SJSA1 (cell line): ENCODE results near the gene ACAP2. TPM values are rescaled to one million over a fixed set of nuclear protein-coding genes. Genes with fewer than 3 reads are reported as not detected.
"Not testable (repeated sequence)": the region's sequence is repeated elsewhere in the genome, so short reads cannot be mapped to it uniquely, and the experiment has no call there.

Experiments
- DNase-seq, 2 experiments: peaks; one replicate each; pipeline ENCODE4 v3.0.0-alpha.2; 2015 to 2020; ENCODE audit warnings: low spot score in 2 of 2, low read depth in 1 of 2
- H3K27ac ChIP-seq: fragments of 250-450 bp; sonication (Bioruptor Pico); 2 replicates; pipeline ENCODE4 v1.5.1; 2020; ENCODE audit warnings: mild to moderate bottlenecking, moderate library complexity
- H3K27me3 ChIP-seq: fragments of 250-450 bp; sonication (Bioruptor Pico); replicated peaks from 2 replicates; pipeline ENCODE4 v1.5.1; 2020; ENCODE audit warnings: mild to moderate bottlenecking, moderate library complexity
- H3K36me3 ChIP-seq: fragments of 250-450 bp; sonication (Bioruptor Pico); 2 replicates; pipeline ENCODE4 v1.5.1; 2020; ENCODE audit warnings: mild to moderate bottlenecking
- H3K4me1 ChIP-seq: fragments of 250-450 bp; sonication (Bioruptor Pico); replicated peaks from 2 replicates; pipeline ENCODE4 v1.6.1; 2021; ENCODE audit warnings: mild to moderate bottlenecking
- H3K4me3 ChIP-seq: fragments of 250-450 bp; sonication (Bioruptor Pico); 2 replicates; pipeline ENCODE4 v1.5.1; 2020; ENCODE audit warnings: mild to moderate bottlenecking
- H3K9me3 ChIP-seq: fragments of 250-450 bp; sonication (Bioruptor Pico); replicated peaks from 2 replicates; pipeline ENCODE4 v1.5.1; 2020; ENCODE audit warnings: mild to moderate bottlenecking
- total RNA-seq: library from RNA; depleted of rRNA; stranded (reverse); fragments of >200 nt; shearing (Covaris generic); gene quantifications from 2 replicates; pipeline ENCODE4 v1.2.3, GENCODE V29; 2014

Gene ACAP2
- total RNA-seq, 1 experiment from 2014 or later, result 39.6 TPM

GRCh38 chr3:195423818-195424217 lies 19.0 kb downstream of the ACAP2 start:
- Histone ChIP-seq H3K9me3 (no peaks in the 10 kb centered on the region), H3K36me3 (no peaks in the 10 kb centered on the region), H3K4me1 (no peaks in the 10 kb centered on the region), H3K4me3 (no peak overlapping the region), H3K27ac (no peak overlapping the region), H3K27me3 (no peaks in the 10 kb centered on the region)
- DNase-seq, result no peak

- no peaks in the 10 kb centered on the region for H3K36me3 ChIP-seq
- H3K9me3 ChIP-seq, result no peaks in the 10 kb centered on the region
- H3K27me3 ChIP-seq, result no peaks in the 10 kb centered on the region
- no peak overlapping the region for H3K27ac ChIP-seq
- no peaks in the 10 kb centered on the region for H3K4me1 ChIP-seq
- no peak overlapping the region for H3K4me3 ChIP-seq
- DNase-seq, result no peak
Observed at GRCh38 chr3:195421400-195421799, 21.4 kb downstream of the ACAP2 start.

- H3K27ac ChIP-seq, result no peak overlapping the region
- no peaks in the 10 kb centered on the region for H3K9me3 ChIP-seq
- no peaks in the 10 kb centered on the region for H3K27me3 ChIP-seq
- H3K4me3 ChIP-seq, result no peak overlapping the region
- H3K36me3 ChIP-seq, result no peaks in the 10 kb centered on the region
- no peak for DNase-seq
- H3K4me1 ChIP-seq, result no peaks in the 10 kb centered on the region
Observed at GRCh38 chr3:195416795-195417194, 26.0 kb downstream of the ACAP2 start.

GRCh38 chr3:195411836-195412235 lies 31.0 kb downstream of the ACAP2 start:
- Histone ChIP-seq H3K36me3 (no peaks in the 10 kb centered on the region), H3K27me3 (no peaks in the 10 kb centered on the region), H3K4me1 (no peaks in the 10 kb centered on the region), H3K9me3 (no peaks in the 10 kb centered on the region), H3K27ac (no peak overlapping the region), H3K4me3 (no peak overlapping the region)
- no peak for DNase-seq

GRCh38 chr3:195410546-195410945 lies 32.3 kb downstream of the ACAP2 start:
- Histone ChIP-seq H3K4me3 (no peak overlapping the region), H3K36me3 (no peaks in the 10 kb centered on the region), H3K9me3 (no peaks in the 10 kb centered on the region), H3K27ac (no peak overlapping the region), H3K27me3 (no peaks in the 10 kb centered on the region), H3K4me1 (no peaks in the 10 kb centered on the region)
- DNase-seq, result no peak

- Histone ChIP-seq H3K27me3 (no peaks in the 10 kb centered on the region), H3K4me3 (no peak overlapping the region), H3K4me1 (no peaks in the 10 kb centered on the region; the same call in 1 of the 2 replicates), H3K36me3 (no peaks in the 10 kb centered on the region), H3K27ac (no peak overlapping the region), H3K9me3 (no peaks in the 10 kb centered on the region)
- no peak for DNase-seq
Observed at GRCh38 chr3:195407531-195408409, 35.0 kb downstream of the ACAP2 start.

- no peaks in the 10 kb centered on the region for H3K36me3 ChIP-seq
- DNase-seq, result no peak
- H3K9me3 ChIP-seq, result no peaks in the 10 kb centered on the region
- H3K4me1 ChIP-seq, result no peaks in the 10 kb centered on the region; the same call in 1 of the 2 replicates
- no peak overlapping the region for H3K27ac ChIP-seq
- H3K4me3 ChIP-seq, result no peak overlapping the region
- H3K27me3 ChIP-seq, result no peaks in the 10 kb centered on the region
Observed at GRCh38 chr3:195405651-195406050, 37.2 kb downstream of the ACAP2 start.

GRCh38 chr3:195403841-195404408 lies 38.9 kb downstream of the ACAP2 start:
- Histone ChIP-seq H3K27me3 (no peaks in the 10 kb centered on the region), H3K9me3 (no peaks in the 10 kb centered on the region), H3K27ac (no peak overlapping the region), H3K36me3 (no peaks in the 10 kb centered on the region), H3K4me3 (no peak overlapping the region), H3K4me1 (no peaks in the 10 kb centered on the region; the same call in 1 of the 2 replicates)
- no peak for DNase-seq

GRCh38 chr3:195403244-195403643 lies 39.6 kb downstream of the ACAP2 start:
- DNase-seq, result no peak
- H3K9me3 ChIP-seq, result no peaks in the 10 kb centered on the region
- no peaks in the 10 kb centered on the region; the same call in 1 of the 2 replicates for H3K4me1 ChIP-seq
- no peaks in the 10 kb centered on the region for H3K27me3 ChIP-seq
- no peaks in the 10 kb centered on the region for H3K36me3 ChIP-seq
- H3K27ac ChIP-seq, result no peak overlapping the region
- H3K4me3 ChIP-seq, result no peak overlapping the region

- H3K9me3 ChIP-seq, result no peaks in the 10 kb centered on the region
- H3K27me3 ChIP-seq, result no peaks in the 10 kb centered on the region
Observed at GRCh38 chr3:195401943-195402342, 40.9 kb downstream of the ACAP2 start.

GRCh38 chr3:195398460-195398859 lies 44.4 kb downstream of the ACAP2 start:
- not testable (repeated sequence) for H3K27ac ChIP-seq, H3K27me3 ChIP-seq, H3K9me3 ChIP-seq, H3K4me3 ChIP-seq, DNase-seq, H3K4me1 ChIP-seq, H3K36me3 ChIP-seq

More at GRCh38 chr3:195401943-195402342, 40.9 kb downstream of the ACAP2 start:
- H3K27ac ChIP-seq, result no peak overlapping the region
- H3K36me3 ChIP-seq, result no peaks in the 10 kb centered on the region
- peaks cover 8% of the 10 kb centered on the region; the same call in 1 of the 2 replicates for H3K4me1 ChIP-seq
- no peak for DNase-seq
- no peak overlapping the region for H3K4me3 ChIP-seq

GRCh38 chr3:195397524-195397923 lies 45.3 kb downstream of the ACAP2 start:
- no peaks in the 10 kb centered on the region for H3K9me3 ChIP-seq
- no peaks in the 10 kb centered on the region for H3K36me3 ChIP-seq
- H3K27ac ChIP-seq, result no peak overlapping the region
- H3K4me1 ChIP-seq, result peaks cover 8% of the 10 kb centered on the region; the same call in 1 of the 2 replicates
- DNase-seq, result no peak
- H3K4me3 ChIP-seq, result no peak overlapping the region
- no peaks in the 10 kb centered on the region for H3K27me3 ChIP-seq

- Histone ChIP-seq H3K36me3 (0 out of 2 replicates have a peak, but pooled peaks cover 5% of the 10 kb centered on the region), H3K4me1 (peaks cover 8% of the 10 kb centered on the region; the same call in 1 of the 2 replicates), H3K4me3 (no peak overlapping the region), H3K27me3 (no peaks in the 10 kb centered on the region), H3K27ac (no peak overlapping the region), H3K9me3 (no peaks in the 10 kb centered on the region)
- DNase-seq, result no peak
Observed at GRCh38 chr3:195395208-195395816, 47.5 kb downstream of the ACAP2 start.

GRCh38 chr3:195394700-195395099 lies 48.1 kb downstream of the ACAP2 start:
- DNase-seq, result no peak

More at GRCh38 chr3:195394700-195395099, 48.1 kb downstream of the ACAP2 start:
- no peaks in the 10 kb centered on the region for H3K27me3 ChIP-seq
- H3K36me3 ChIP-seq, result 0 out of 2 replicates have a peak, but pooled peaks cover 5% of the 10 kb centered on the region
- H3K4me1 ChIP-seq, result peaks cover 8% of the 10 kb centered on the region; the same call in 1 of the 2 replicates
- H3K9me3 ChIP-seq, result no peaks in the 10 kb centered on the region
- no peak overlapping the region for H3K27ac ChIP-seq
- no peak overlapping the region for H3K4me3 ChIP-seq
